H1 (cell line): ENCODE data around the gene TNNC1. TPM values are rescaled to one million over a fixed set of nuclear protein-coding genes. Genes with fewer than 3 reads are reported as not detected.

ENCODE experiments used
- CTCF ChIA-PET: fragments of 300-600 bp; sonication (Branson Sonifier 250); formaldehyde crosslinking; loops from one replicate; lab custom pipeline; 2021; ENCODE audit not compliant: partially characterized antibody; lab: Charles Lee
- POLR2A ChIA-PET: fragments of 300-600 bp; sonication (Branson Sonifier 250); formaldehyde crosslinking; loops from one replicate; lab custom pipeline; 2021; ENCODE audit warnings: inconsistent platforms; ENCODE audit not compliant: partially characterized antibody; lab: Charles Lee
- DNase-seq, 2 experiments: peaks; one replicate each; pipeline versions ENCODE4 v3.0.0 to v3.0.0-alpha.2; 2010 to 2022; ENCODE audit warnings: low spot score in 2 of 2, low read depth in 1 of 2, mixed read lengths in 1 of 2
- FAIRE-seq: peaks from 2 replicates; lab custom pipeline; 2011; peaks lifted over from hg19 to GRCh38; lab: Jason Lieb, UNC
- H2AFZ ChIP-seq: 2 replicates; pipeline ENCODE4 v1.8.1; 2012; ENCODE audit warnings: low read length, inconsistent platforms
- H2AK5ac ChIP-seq: 2 replicates; pipeline ENCODE4 v1.6.1; 2013; ENCODE audit warnings: low read depth, low read length
- H2BK120ac ChIP-seq: replicated peaks from 2 replicates; pipeline ENCODE3; 2013; ENCODE audit warnings: low read depth, low read length, inconsistent platforms
- H2BK12ac ChIP-seq: 2 replicates; pipeline ENCODE4 v1.6.1; 2013; ENCODE audit warnings: low read depth, low read length
- H2BK15ac ChIP-seq: 2 replicates; pipeline ENCODE4 v1.6.1; 2013; ENCODE audit warnings: low read length
- H2BK20ac ChIP-seq: 2 replicates; pipeline ENCODE4 v1.6.1; 2013; ENCODE audit warnings: low read length
- H2BK5ac ChIP-seq: 2 replicates; pipeline ENCODE4 v1.6.1; 2013; ENCODE audit warnings: low read depth, low read length
- H3K14ac ChIP-seq: 2 replicates; pipeline ENCODE4 v1.6.1; 2013; ENCODE audit warnings: inconsistent platforms; ENCODE audit not compliant: insufficient read length
- H3K18ac ChIP-seq: 2 replicates; pipeline ENCODE4 v1.6.1; 2013; ENCODE audit warnings: low read length; ENCODE audit errors: extremely low read depth
- H3K23ac ChIP-seq: 2 replicates; pipeline ENCODE4 v1.6.1; 2013; ENCODE audit warnings: inconsistent platforms; ENCODE audit not compliant: insufficient read length
- H3K23me2 ChIP-seq: 2 replicates; pipeline ENCODE4 v1.6.1; 2013; ENCODE audit warnings: low read depth, low read length
- H3K27ac ChIP-seq: 2 replicates; pipeline ENCODE4 v1.6.1; 2011; ENCODE audit warnings: low read depth, low read length, inconsistent platforms
- H3K27me3 ChIP-seq, 4 experiments: replicated peaks in 1 of 4; 1 replicate in 1 of 4; 2 replicates in 3 of 4; pipeline versions ENCODE4 v1.6.1 to v1.8.1; 2011 to 2013; ENCODE audit warnings: low read length in 3 of 4, mild to moderate bottlenecking in 3 of 4, inconsistent platforms in 2 of 4, mixed read lengths in 2 of 4, moderate library complexity in 1 of 4; ENCODE audit not compliant: control insufficient read depth in 3 of 4, insufficient read depth in 3 of 4; ENCODE audit errors: extremely low read depth in 1 of 4
- H3K36me3 ChIP-seq, 4 experiments: 2 replicates each; pipeline versions ENCODE4 v1.6.1 to v1.8.1; 2011 to 2013; ENCODE audit warnings: mild to moderate bottlenecking in 4 of 4, low read length in 3 of 4, moderate library complexity in 2 of 4, control low read depth in 1 of 4, inconsistent platforms in 1 of 4; ENCODE audit not compliant: insufficient read depth in 4 of 4, control insufficient read depth in 2 of 4
- H3K4ac ChIP-seq: replicated peaks from 2 replicates; pipeline ENCODE3; 2013; ENCODE audit warnings: low read length, low read depth, mixed read lengths, inconsistent platforms; ENCODE audit not compliant: insufficient read length
- H3K4me1 ChIP-seq, 4 experiments: replicated peaks in 1 of 4; 1 replicate in 1 of 4; 2 replicates in 3 of 4; pipeline versions ENCODE4 v1.6.1 to v1.8.1; 2011 to 2013; ENCODE audit warnings: low read length in 3 of 4, inconsistent platforms in 2 of 4, mixed read lengths in 1 of 4; ENCODE audit not compliant: insufficient read depth in 4 of 4, control insufficient read depth in 3 of 4
- H3K4me2 ChIP-seq, 2 experiments: 2 replicates each; pipeline versions ENCODE4 v1.6.1 to v1.8.1; 2011 to 2013; ENCODE audit warnings: low read depth in 2 of 2, low read length in 2 of 2, control low read depth in 1 of 2, inconsistent platforms in 1 of 2, mild to moderate bottlenecking in 1 of 2; ENCODE audit not compliant: insufficient read depth in 1 of 2
- H3K4me3 ChIP-seq, 4 experiments: fragments of 200-600, 300-600 bp in 1 of 4; sonication (generic), shearing (Covaris generic), sonication (Bioruptor Twin) in 1 of 4; 2 replicates each; pipeline versions ENCODE4 v1.5.1 to v1.8.1; 2011 to 2016; ENCODE audit warnings: low read length in 4 of 4, low read depth in 3 of 4, control low read depth in 2 of 4, inconsistent platforms in 2 of 4, mild to moderate bottlenecking in 2 of 4, mixed read lengths in 1 of 4, moderate library complexity in 1 of 4; ENCODE audit not compliant: insufficient read depth in 2 of 4; ENCODE audit errors: extremely low read depth in 1 of 4
- H3K56ac ChIP-seq: replicated peaks from 2 replicates; pipeline ENCODE3; 2013; ENCODE audit warnings: low read depth, mild to moderate bottlenecking, mixed read lengths, low read length, inconsistent platforms; ENCODE audit not compliant: insufficient read length
- H3K79me1 ChIP-seq: 2 replicates; pipeline ENCODE4 v1.6.1; 2013; ENCODE audit warnings: low read depth, low read length, control low read depth
- H3K79me2 ChIP-seq, 2 experiments: 2 replicates each; pipeline versions ENCODE4 v1.6.1 to v1.8.1; 2012 to 2013; ENCODE audit warnings: low read length in 2 of 2, mild to moderate bottlenecking in 2 of 2, inconsistent platforms in 1 of 2; ENCODE audit not compliant: insufficient read depth in 2 of 2, control insufficient read depth in 1 of 2
- H3K9ac ChIP-seq, 4 experiments: replicated peaks in 1 of 4; 1 replicate in 1 of 4; 2 replicates in 3 of 4; pipeline versions ENCODE4 v1.6.1 to v1.8.1; 2011 to 2013; ENCODE audit warnings: low read depth in 3 of 4, low read length in 3 of 4, control low read depth in 2 of 4, mild to moderate bottlenecking in 2 of 4, moderate library complexity in 2 of 4, inconsistent platforms in 1 of 4; ENCODE audit errors: extremely low read depth in 1 of 4
- H3K9me3 ChIP-seq, 2 experiments: 2 replicates each; pipeline versions ENCODE4 v1.6.1 to v1.8.1; 2012 to 2013; ENCODE audit warnings: mild to moderate bottlenecking in 2 of 2, moderate library complexity in 2 of 2, control low read depth in 1 of 2, inconsistent platforms in 1 of 2, low read depth in 1 of 2, low read length in 1 of 2, mixed read lengths in 1 of 2; ENCODE audit not compliant: insufficient read depth in 2 of 2
- H4K20me1 ChIP-seq, 2 experiments: replicated peaks in 1 of 2; 2 replicates each; pipeline versions ENCODE3 to v1.8.1; 2011 to 2013; ENCODE audit warnings: inconsistent platforms in 2 of 2, low read length in 2 of 2, mild to moderate bottlenecking in 1 of 2; ENCODE audit not compliant: insufficient read depth in 2 of 2, control insufficient read depth in 1 of 2
- H4K5ac ChIP-seq: 2 replicates; pipeline ENCODE4 v1.6.1; 2013; ENCODE audit warnings: low read length, low read depth, mixed read lengths, inconsistent platforms; ENCODE audit not compliant: insufficient read length
- H4K8ac ChIP-seq: 2 replicates; pipeline ENCODE4 v1.8.0; 2013; ENCODE audit warnings: mild to moderate bottlenecking, moderate library complexity, low read length, inconsistent platforms; ENCODE audit not compliant: insufficient read depth; ENCODE audit errors: extremely low read depth
- H4K91ac ChIP-seq: replicated peaks from 2 replicates; pipeline ENCODE3; 2013; ENCODE audit warnings: low read length, mixed read lengths, inconsistent platforms; ENCODE audit not compliant: insufficient read length
- GTF2F1 ChIP-seq: IDR thresholded peaks from 2 replicates; pipeline ENCODE4 v1.6.1; 2012; ENCODE audit warnings: low read depth, low read length, improper control_type of control experiment, borderline replicate concordance
- NANOG ChIP-seq: IDR thresholded peaks from 2 replicates; pipeline ENCODE4 v1.6.1; 2011; ENCODE audit warnings: low read length, low read depth, mild to moderate bottlenecking, inconsistent platforms; ENCODE audit not compliant: insufficient read depth, poor library complexity, severe bottlenecking
- WGBS, 2 experiments: shearing (Covaris generic) in 1 of 2; methylation state at CpG; one replicate each; pipeline versions ENCODE4 v1.1.6 to v1.1.7; 2013 to 2015; ENCODE audit warnings: low lambda C conversion rate in 2 of 2, mixed read lengths in 2 of 2, inconsistent platforms in 1 of 2, low coverage in 1 of 2, missing lambda C conversion rate in 1 of 2; ENCODE audit not compliant: insufficient replicate concordance in 2 of 2, insufficient coverage in 1 of 2, insufficient read length in 1 of 2; ENCODE audit errors: extremely low coverage in 1 of 2, missing lambda C conversion rate in 1 of 2; 5-methylcytosine and 5-hydroxymethylcytosine counted together
- polyA plus RNA-seq, 7 experiments: library from polyadenylated mRNA; depleted of rRNA in 3 of 7; stranded (reverse) in 5 of 7; unstranded in 2 of 7; fragments of >200 nt in 5 of 7; fragments of 200-250 nt in 2 of 7; gene quantifications; 1 replicate in 5 of 7; 2 replicates in 1 of 7; 4 replicates in 1 of 7; pipeline versions ENCODE4 v1.2.1 to v1.2.3, GENCODE V29; 2011 to 2013; ENCODE audit warnings: missing spikeins in 2 of 7, mixed read lengths in 2 of 7
- total RNA-seq: library from RNA; stranded (reverse); fragmentation: NEBNext Ultra II Directional; extraction: Animal tissue kit (Norgen Biotek cat#: 25700); gene quantifications from 2 replicates; pipeline ENCODE4 v1.2.1, GENCODE V29; 2021

Gene TNNC1
- total and polyA plus RNA-seq, 2 of the 8 experiments (the other 6 are each of a cell fraction or from before 2014, with no cell fraction given) = 5.8 to 16.4 TPM

DNA sequence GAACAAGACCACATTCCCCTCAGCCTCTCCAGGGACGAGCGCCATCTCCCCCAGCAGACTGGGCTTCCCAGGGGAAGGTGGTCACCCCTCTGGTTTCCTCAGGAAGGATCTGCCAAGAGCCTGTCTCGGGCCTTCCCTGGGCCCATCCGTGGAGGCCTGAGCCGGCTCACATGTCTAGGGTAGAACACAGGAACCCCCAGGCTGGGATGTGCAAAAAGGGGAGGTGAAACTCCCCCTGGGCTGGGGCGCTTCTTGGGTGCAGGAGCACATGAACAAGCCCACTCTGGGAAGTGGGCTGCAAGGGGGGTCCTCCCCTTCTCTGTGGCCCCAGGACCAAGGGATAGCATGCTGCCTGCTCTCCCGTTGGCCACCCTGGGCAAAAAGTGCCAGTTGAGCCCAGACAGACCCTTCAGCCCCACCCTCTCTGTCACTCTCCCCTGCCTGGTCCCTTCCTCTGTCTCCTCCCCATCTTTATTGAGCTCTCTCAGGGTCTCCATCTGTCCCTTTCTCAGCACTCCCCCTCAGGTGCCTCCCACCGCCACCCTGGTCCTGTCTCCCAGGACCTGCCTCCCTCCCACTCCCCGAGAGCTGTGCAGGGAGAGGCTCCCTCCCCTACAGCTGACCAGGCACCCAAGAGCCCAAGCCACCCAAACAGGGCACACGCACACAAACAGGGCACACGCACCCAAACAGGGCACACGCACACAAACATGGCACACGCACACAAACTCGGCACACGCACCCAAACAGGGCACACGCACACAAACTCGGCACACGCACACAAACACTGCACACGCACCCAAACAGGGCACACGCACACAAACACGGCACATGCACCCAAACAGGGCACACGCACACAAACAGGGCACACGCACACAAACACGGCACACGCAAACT, 9.8 kb downstream of the TNNC1 start:
- no peak overlapping the region for H4K5ac ChIP-seq
- DNase-seq (no peak), FAIRE-seq (no peak)
- CTCF ChIA-PET = interaction anchor here (1.0 to 12.8 kb wide), 7 partner anchors 9 to 232 kb away, joined by 3 to 109 read pairs (median 13); partner anchors contain the start of gene TNNC1
- H2AFZ ChIP-seq = no peak overlapping the region
- peaks cover 4% of the 10 kb centered on the region; the same call in 1 of the 2 replicates for H3K23me2 ChIP-seq
- H3K9ac ChIP-seq = 0 out of 7 replicates have a peak overlapping the region, but pooled peaks of 1 of the 4 experiments have one; percentile 11
- H2AK5ac ChIP-seq = peak overlapping the region; percentile 98
- no peak overlapping the region for H3K27ac ChIP-seq
- H3K56ac ChIP-seq = no peak overlapping the region
- H2BK5ac ChIP-seq = peak overlapping the region; percentile 87; the same call in 1 of the 2 replicates
- no peak overlapping the region for H2BK20ac ChIP-seq
- H3K79me2 ChIP-seq = no peaks in the 10 kb centered on the region
- TF ChIP-seq NANOG (no peak), GTF2F1 (no peak)
- POLR2A ChIA-PET = interaction anchor here (0.5 to 12.3 kb wide), 6 partner anchors 9 to 156 kb away, joined by 3 to 112 read pairs (median 6); partner anchors contain the start of genes GLYCTK, TNNC1 and UQCC5
- peaks cover 3% of the 10 kb centered on the region; the same call in 1 of the 2 replicates for H3K79me1 ChIP-seq
- 0 out of 7 replicates have a peak, but pooled peaks cover 0 to 2% (median 0%) of the 10 kb centered on the region in 4 experiments for H3K27me3 ChIP-seq
- peaks cover 0 to 10% (median 4%) of the 10 kb centered on the region in 4 experiments; a peak in 4 of 7 replicates for H3K4me1 ChIP-seq
- no peaks in the 10 kb centered on the region for H4K20me1 ChIP-seq
- peak overlapping the region; percentile 9; the same call in 1 of the 2 replicates for H4K8ac ChIP-seq
- no peak overlapping the region for H3K14ac ChIP-seq
- no peaks in the 10 kb centered on the region for H3K36me3 ChIP-seq
- WGBS, 2 experiments = 89% methylated on average over 23 of the region's 25 CpGs; no CpG with 5 or more reads in 1 of the 2 experiments
- no peak overlapping the region for H3K18ac ChIP-seq
- no peak overlapping the region for H2BK120ac ChIP-seq
- peak overlapping the region; percentile 99; the same call in 1 of the 2 replicates for H2BK15ac ChIP-seq
- H3K23ac ChIP-seq = no peak overlapping the region
- H3K4me2 ChIP-seq = peak overlapping the region; percentile 40 to 59; a peak in 2 of 4 replicates
- H3K9me3 ChIP-seq = no peaks in the 10 kb centered on the region
- H3K4ac ChIP-seq = no peak overlapping the region
- H3K4me3 ChIP-seq = peak overlapping the region in 1 of 4 experiments; percentile 38; a peak in 1 of 8 replicates
- peak overlapping the region; percentile 96; the same call in 1 of the 2 replicates for H2BK12ac ChIP-seq
- peak overlapping the region; percentile 5 for H4K91ac ChIP-seq
